Measurements from ENCODE around the gene GSAP. TPM values are rescaled to one million over a fixed set of nuclear protein-coding genes. Genes with fewer than 3 reads are reported as not detected.

Gene GSAP
- total and polyA plus RNA-seq, 2 donors (not counting 1 experiment from before 2014, with no cell fraction given) = 140 to 207 TPM

DNA sequence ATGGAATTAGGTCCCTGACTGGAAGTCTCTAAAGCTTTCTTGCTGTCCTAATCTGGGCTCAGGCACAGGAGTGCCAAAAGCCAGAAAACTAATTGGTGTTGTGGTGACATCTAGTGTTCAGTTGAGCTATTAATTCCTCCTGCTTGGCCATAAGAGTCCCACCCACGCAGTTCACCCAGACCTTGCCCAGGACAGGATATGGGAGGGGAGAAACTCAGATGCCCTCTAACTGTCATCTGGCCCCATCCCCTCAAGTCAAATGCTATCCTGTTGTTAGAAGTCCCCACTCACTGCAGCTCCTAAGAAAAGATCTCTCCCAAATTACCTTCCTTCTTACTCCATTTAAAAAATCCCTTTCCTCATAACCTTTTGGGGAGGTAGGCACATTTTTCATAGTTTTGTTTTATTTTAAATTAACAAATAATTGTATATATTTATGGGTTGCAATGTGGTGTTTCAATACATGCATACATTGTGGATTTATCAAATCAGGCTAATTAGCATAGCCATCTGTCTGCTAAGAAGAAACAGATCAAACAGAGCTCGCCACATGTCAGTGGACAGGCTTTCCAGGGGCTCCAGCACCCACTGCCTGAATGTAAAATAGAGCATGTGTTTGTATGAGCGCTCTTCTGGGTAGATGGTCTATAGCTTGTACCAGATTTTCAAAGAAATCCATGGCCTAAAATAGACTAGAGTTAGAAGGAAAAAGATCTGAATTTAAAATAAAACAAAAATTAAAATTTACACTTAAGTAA is 84.0 kb downstream of the GSAP start:
- no peak for TF ChIP-seq EZH2 (IDR thresholded peaks at IDR 0.05; ENCODE audit: borderline replicate concordance, insufficient read depth, low read depth, low read length, poor library complexity, severe bottlenecking)
- TF ChIP-seq, protein P1, sequence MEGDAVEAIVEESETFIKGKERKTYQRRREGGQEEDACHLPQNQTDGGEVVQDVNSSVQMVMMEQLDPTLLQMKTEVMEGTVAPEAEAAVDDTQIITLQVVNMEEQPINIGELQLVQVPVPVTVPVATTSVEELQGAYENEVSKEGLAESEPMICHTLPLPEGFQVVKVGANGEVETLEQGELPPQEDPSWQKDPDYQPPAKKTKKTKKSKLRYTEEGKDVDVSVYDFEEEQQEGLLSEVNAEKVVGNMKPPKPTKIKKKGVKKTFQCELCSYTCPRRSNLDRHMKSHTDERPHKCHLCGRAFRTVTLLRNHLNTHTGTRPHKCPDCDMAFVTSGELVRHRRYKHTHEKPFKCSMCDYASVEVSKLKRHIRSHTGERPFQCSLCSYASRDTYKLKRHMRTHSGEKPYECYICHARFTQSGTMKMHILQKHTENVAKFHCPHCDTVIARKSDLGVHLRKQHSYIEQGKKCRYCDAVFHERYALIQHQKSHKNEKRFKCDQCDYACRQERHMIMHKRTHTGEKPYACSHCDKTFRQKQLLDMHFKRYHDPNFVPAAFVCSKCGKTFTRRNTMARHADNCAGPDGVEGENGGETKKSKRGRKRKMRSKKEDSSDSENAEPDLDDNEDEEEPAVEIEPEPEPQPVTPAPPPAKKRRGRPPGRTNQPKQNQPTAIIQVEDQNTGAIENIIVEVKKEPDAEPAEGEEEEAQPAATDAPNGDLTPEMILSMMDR (IDR thresholded peaks at IDR 0.05) = peak; percentile 75
- DNase-seq = peak; percentile 80
- no CpG with 5 or more reads among the region's 3 CpGs for WGBS (ENCODE audit: insufficient coverage)

More for the DNA sequence above, 84.0 kb downstream of the GSAP start:
- intact Hi-C loops (cut with micrococcal nuclease) = loop anchor here (1.0 to 10.0 kb wide), 4 partner anchors 83 to 208 kb away; partner anchors contain the start of gene GSAP
- H3K9me3 ChIP-seq (ENCODE audit: control extremely low read depth in 1 of 3, control insufficient read depth in 2 of 3, insufficient read depth in 1 of 3, low read length in 2 of 3) = no peaks in the 10 kb centered on the region
- POLR2A ChIA-PET = interaction anchor here (0.7 to 1.0 kb wide), 6 partner anchors 63 to 1371 kb away, joined by 3 to 7 read pairs (median 5); partner anchors contain the start of gene CCDC146
- H3K9me3 Mint-ChIP-seq (ENCODE audit: insufficient read depth) = no peaks in the 10 kb centered on the region
- CTCF ChIA-PET = interaction anchor here (0.6 to 6.8 kb wide), 28 partner anchors 11 to 1603 kb away, joined by 3 to 123 read pairs (median 4); partner anchors contain the start of genes CCDC146 and GSAP
- H3K4me1 Mint-ChIP-seq = peaks cover 49% of the 10 kb centered on the region
- H3K27ac Mint-ChIP-seq = peak overlapping the region; percentile 83
- no peaks in the 10 kb centered on the region for H3K27me3 Mint-ChIP-seq
- no peaks in the 10 kb centered on the region for H3K27me3 ChIP-seq (replicated peaks in 1 of 4; ENCODE audit: control extremely low read depth in 1 of 4, control insufficient read depth in 3 of 4, insufficient read depth in 4 of 4, low read length in 3 of 4)
- no peak overlapping the region for H2AFZ ChIP-seq (ENCODE audit: insufficient read depth, low read depth, low read length, poor library complexity, severe bottlenecking)
- H3K36me3 ChIP-seq (replicated peaks in 1 of 2; ENCODE audit: control extremely low read depth in 1 of 2, control insufficient read depth in 1 of 2, extremely low read depth in 1 of 2, insufficient read depth in 2 of 2, low read length in 1 of 2) = peaks cover 1 to 39% of the 10 kb centered on the region in 2 experiments
- H4K20me1 ChIP-seq (ENCODE audit: control insufficient read depth, insufficient read depth, low read length, poor library complexity, severe bottlenecking) = peaks cover 13% of the 10 kb centered on the region
- H3K27ac ChIP-seq (ENCODE audit: low read length in 2 of 2) = no peak overlapping the region
- peak overlapping the region; percentile 38 for H3K4me3 Mint-ChIP-seq
- H3K79me2 ChIP-seq (ENCODE audit: control insufficient read depth, insufficient read depth, low read length) = peaks cover 22% of the 10 kb centered on the region
- no peak overlapping the region for H3K9ac ChIP-seq (ENCODE audit: low read length)
- H3K4me2 ChIP-seq (replicated peaks; ENCODE audit: low read depth, low read length, poor library complexity, severe bottlenecking) = peak overlapping the region; percentile 53
- ATAC-seq (ENCODE audit: low read depth) = peak; percentile 70
- H3K4me1 ChIP-seq (ENCODE audit: control insufficient read depth in 2 of 2, insufficient read depth in 2 of 2, low read length in 2 of 2) = peaks cover 51 to 52% of the 10 kb centered on the region in 2 donors
- no peak overlapping the region for H3K4me3 ChIP-seq (ENCODE audit: control extremely low read depth in 1 of 5, extremely low read depth in 1 of 5, insufficient read depth in 1 of 5, low read depth in 2 of 5, low read length in 4 of 5)

Data from B cell (primary cell).